Measurements from ENCODE around the gene ADAM12. TPM values are rescaled to one million over a fixed set of nuclear protein-coding genes. Genes with fewer than 3 reads are reported as not detected.

ADAM12 gene
- total and polyA plus RNA-seq, 9 of the 15 experiments (the other 6 are each of a cell fraction or from before 2014, with no cell fraction given), result not detected

DNA sequence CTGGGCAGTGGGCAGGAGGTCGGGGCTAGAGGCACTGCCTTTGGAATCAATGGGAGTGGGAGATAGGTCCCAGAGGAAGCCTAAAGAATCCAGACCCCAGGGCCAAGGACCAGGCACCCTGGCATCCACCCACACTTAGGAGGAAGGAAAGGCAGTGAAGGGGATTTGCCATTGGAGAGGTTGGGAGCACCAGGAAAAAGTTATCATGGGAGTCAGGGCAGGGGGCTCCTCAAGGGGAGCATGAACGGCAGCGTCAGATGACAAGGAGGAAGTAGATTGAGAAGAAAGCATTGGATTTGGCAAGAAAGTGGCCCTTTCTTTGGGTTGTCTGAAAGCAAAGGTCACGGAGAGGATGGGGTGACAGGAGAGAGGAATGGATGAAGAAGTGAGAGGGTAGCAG, 142.8 kb downstream of the ADAM12 start:
- 13% methylated on average over 3 of the region's 4 CpGs for WGBS (ENCODE audit: insufficient coverage, low coverage, missing lambda C conversion rate)
- in situ Hi-C loops (cut with MboI) (no loop called here), intact Hi-C loops (cut with micrococcal nuclease) (no loop called here)
- Histone ChIP-seq H3K27me3 (ENCODE audit: control insufficient read depth in 2 of 2, insufficient read depth in 2 of 2, low read length in 2 of 2) (0 out of 5 replicates have a peak, but pooled peaks cover 0 to 4% of the 10 kb centered on the region in 2 experiments), H4K20me1 (replicated peaks; ENCODE audit: control insufficient read depth, insufficient read depth, low read length) (no peaks in the 10 kb centered on the region), H3K4me3 (no peak overlapping the region), H3K27ac (ENCODE audit: extremely low read depth, low read depth, low read length) (no peak overlapping the region), H3K9me1 (ENCODE audit: control insufficient read depth, insufficient read depth, low read length) (no peaks in the 10 kb centered on the region), H3K4me1 (replicated peaks in 1 of 2; ENCODE audit: control insufficient read depth in 2 of 2, insufficient read depth in 2 of 2, low read length in 2 of 2) (no peaks in the 10 kb centered on the region; a peak in 1 of 5 replicates), H3K4me2 (ENCODE audit: insufficient read depth, low read length) (no peak overlapping the region), H3K9ac (ENCODE audit: insufficient read depth in 1 of 2, low read depth in 2 of 2, low read length in 2 of 2) (no peak overlapping the region), H3K79me2 (ENCODE audit: control insufficient read depth, insufficient read depth, low read length) (no peaks in the 10 kb centered on the region), H2AFZ (ENCODE audit: low read depth, low read length) (no peak overlapping the region), H3K9me3 (replicated peaks; ENCODE audit: control insufficient read depth, insufficient read depth, low read depth, low read length) (no peaks in the 10 kb centered on the region), H3K36me3 (ENCODE audit: control insufficient read depth, insufficient read depth, low read length) (no peaks in the 10 kb centered on the region)
- DNase-seq (ENCODE audit: extremely low read depth in 1 of 4, low spot score in 3 of 4), result no peak
- BruUV-seq (replicated peaks), result no TSS peak
- no peak for TF ChIP-seq SPI1 (IDR thresholded peaks at IDR 0.05; ENCODE audit: borderline replicate concordance, low read depth, low read length)
- TF ChIP-seq XRCC5 (IDR thresholded peaks at IDR 0.05; ENCODE audit: low read depth, low read length), result no peak
- TF ChIP-seq BRF1 (IDR thresholded peaks at IDR 0.05; ENCODE audit: borderline replicate concordance, extremely low read depth, insufficient read length), result no peak
- no peak for TF ChIP-seq MCM5 (IDR thresholded peaks at IDR 0.05; ENCODE audit: low read depth)
- TF ChIP-seq JUND (IDR thresholded peaks at IDR 0.05; ENCODE audit: borderline replicate concordance, low read depth, low read length), result no peak
- TF ChIP-seq JUND (tag; IDR thresholded peaks at IDR 0.05; ENCODE audit: borderline replicate concordance, low read depth, low read length), result no peak
- no peak for TF ChIP-seq SP2 (IDR thresholded peaks at IDR 0.05; ENCODE audit: extremely low read depth, low read depth, low read length, poor library complexity, severe bottlenecking)
- TF ChIP-seq ZNF75A (CRISPR knock-in tag; IDR thresholded peaks at IDR 0.05), result no peak
- no peak for TF ChIP-seq ESRRA (IDR thresholded peaks at IDR 0.05; ENCODE audit: borderline replicate concordance, low read depth)
- no peak for TF ChIP-seq NRF1 (conservative IDR thresholded peaks at IDR 0.05 in 1 of 2, IDR thresholded peaks at IDR 0.05 in 1 of 2)
- no peak for TF ChIP-seq ZZZ3 (IDR thresholded peaks at IDR 0.05)
- no peak for TF ChIP-seq TFAM (CRISPR knock-in tag; conservative IDR thresholded peaks at IDR 0.05)
- no peak for TF ChIP-seq U2AF1 (optimal IDR thresholded peaks at IDR 0.05; ENCODE audit: low read depth, low read length)
- no peak for TF ChIP-seq PTRF (tag; IDR thresholded peaks at IDR 0.05)
- no peak for TF ChIP-seq DPF2 (IDR thresholded peaks at IDR 0.05)
- no peak for TF ChIP-seq VEZF1 (CRISPR knock-in tag; IDR thresholded peaks at IDR 0.05)
- TF ChIP-seq RBFOX2 (IDR thresholded peaks at IDR 0.05; ENCODE audit: low read depth, low read length), result no peak
- TF ChIP-seq BDP1 (IDR thresholded peaks at IDR 0.05; ENCODE audit: insufficient read depth, insufficient read length), result no peak
- no peak for TF ChIP-seq NFE2 (IDR thresholded peaks at IDR 0.05; ENCODE audit: low read depth)
- TF ChIP-seq PHF8 (IDR thresholded peaks at IDR 0.05; ENCODE audit: borderline replicate concordance, low read length), result no peak
- TF ChIP-seq KHSRP (IDR thresholded peaks at IDR 0.05), result no peak
- no peak for FAIRE-seq
- ATAC-seq, result no peak
- CTCF ChIA-PET (ENCODE audit: low intra/inter-chr PET ratio), result no interaction called here
- POLR2A ChIA-PET, result no interaction called here

All from K562 (cell line).